ENCODE data around the gene SCYGR4.

The SCYGR4 gene

DNA sequence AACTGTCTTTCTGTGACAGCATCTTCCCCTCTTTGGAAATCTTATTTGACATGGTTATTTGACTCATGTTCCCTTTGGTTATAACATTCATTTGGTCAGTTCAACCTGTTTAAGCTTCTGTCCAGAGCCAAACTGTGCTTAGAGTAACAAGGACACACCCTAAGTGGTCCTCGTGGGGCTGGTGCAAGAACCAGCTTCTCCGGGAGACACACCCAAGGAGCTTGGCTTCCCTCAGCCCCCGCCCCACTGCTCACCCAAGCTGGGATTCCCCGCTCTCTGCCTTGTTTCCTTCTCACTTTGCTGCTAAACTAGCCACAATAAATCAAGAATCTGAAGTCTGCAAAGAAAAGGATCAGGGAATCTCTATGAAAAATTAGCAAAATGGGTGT, 4.0 kb upstream of the SCYGR4 start:
- H3K4me3 ChIP-seq (ENCODE audit: low read depth, low read length) = no peak overlapping the region

DNA sequence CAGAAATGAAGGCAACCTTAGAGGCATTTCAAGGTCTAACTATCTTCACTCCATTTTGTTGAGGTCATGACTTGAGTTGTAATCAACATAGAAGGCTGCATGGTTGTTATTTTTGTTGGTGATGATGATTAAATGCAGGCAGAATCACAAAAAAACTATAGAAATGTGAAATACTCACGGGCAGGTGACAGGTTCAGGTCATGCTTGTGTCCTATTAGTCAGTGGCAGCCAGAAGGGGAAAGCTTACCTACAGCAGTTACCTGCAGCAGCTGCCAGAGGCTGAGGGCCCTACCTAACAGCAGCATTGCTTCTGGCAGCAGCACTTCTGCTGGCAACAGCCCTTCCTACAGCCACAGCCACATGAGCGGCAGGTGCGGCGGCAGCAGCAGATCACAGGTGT, 3.1 kb upstream of the SCYGR4 start:
- no peak overlapping the region for H3K4me3 ChIP-seq (ENCODE audit: low read depth, low read length)

DNA sequence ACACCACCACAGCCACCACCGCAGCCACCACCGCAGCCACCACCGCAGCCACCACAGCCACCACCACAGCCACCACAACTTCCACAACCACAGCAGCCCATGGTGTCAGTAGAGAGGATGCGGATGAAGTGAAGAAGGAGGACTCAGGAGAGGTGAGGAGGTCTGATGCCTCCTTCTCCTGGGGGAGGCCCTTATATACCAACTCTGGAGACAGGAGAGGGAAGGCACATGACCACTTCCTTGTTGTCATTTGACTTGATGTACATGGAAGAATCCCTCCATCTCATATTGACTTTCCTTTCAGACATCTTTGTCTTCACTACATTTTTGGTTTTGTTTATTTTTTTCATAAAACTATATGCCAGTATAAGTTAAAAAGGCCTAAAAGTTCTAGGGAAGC, 2.6 kb upstream of the SCYGR4 start, which contains the start of gene SCYGR3:
Gene SCYGR3 (minus strand): TSS at position 101 of the 400 bp plus-strand sequence. CDS start 0 bp downstream, at position 101.
- no peak within 1 kb of the TSS for H3K4me3 ChIP-seq (ENCODE audit: low read depth, low read length)

DNA sequence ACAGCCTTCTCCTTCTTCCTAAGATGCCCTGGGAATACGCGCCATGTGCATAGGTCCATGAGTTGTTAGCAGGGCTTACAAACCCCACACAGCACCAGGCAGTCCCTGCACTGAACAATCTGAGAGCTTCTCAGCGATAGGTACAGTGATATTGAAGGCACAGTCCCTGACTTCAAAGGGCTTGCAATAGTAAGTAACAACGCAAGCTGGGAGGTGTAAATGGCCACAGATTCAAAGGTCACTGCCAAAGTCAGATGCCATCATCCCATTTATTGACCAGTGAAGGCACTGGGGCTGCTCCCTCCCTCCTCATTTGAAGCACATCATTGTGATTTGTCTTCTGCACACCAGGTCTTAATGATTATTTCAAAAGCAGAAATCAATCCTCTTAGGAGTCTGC, 2.1 kb upstream of the SCYGR4 start:
- H3K4me3 ChIP-seq (ENCODE audit: low read depth, low read length) = no peak overlapping the region

DNA sequence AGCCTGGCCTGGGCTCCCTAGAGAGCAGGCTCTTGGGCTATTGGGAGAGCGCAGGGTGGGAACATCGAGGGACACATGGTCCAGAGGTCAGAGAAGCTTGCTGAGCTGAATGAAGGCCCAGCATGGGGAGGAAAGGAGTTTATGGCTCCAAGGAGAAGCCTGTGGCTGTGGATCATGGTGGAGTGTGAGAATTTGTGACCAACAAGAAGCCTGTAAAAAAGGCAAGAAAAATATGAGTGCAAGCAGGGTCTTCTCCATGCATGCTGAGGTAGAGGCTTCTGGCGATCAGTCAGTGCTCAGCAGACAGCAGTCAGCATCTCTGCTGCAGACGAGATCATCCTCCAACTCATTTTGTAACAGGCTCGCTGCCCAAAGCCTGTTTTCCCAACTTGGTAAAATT, 1.4 kb upstream of the SCYGR4 start:
- no peak overlapping the region for H3K4me3 ChIP-seq (ENCODE audit: low read depth, low read length)

DNA sequence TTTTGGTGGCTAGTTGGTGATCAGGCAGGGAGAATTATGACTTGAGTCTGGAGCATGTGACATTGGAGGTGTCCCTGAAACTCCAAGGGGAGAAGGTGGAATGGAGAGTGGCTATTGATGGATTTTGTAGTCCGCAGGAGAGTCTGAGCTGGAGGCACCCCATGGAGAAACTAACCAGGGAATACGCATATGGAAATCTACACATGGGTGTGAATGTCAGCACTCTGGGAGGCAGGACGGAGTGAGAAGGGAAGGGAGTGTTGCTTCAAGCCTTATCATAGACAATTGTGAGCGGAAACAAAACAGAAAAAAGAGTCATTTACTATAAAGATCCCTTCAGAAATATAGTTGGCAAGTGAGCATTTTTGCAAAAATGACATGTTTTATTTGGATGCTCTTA, 667 bp upstream of the SCYGR4 start:
- no peak overlapping the region for H3K4me3 ChIP-seq (ENCODE audit: low read depth, low read length)

DNA sequence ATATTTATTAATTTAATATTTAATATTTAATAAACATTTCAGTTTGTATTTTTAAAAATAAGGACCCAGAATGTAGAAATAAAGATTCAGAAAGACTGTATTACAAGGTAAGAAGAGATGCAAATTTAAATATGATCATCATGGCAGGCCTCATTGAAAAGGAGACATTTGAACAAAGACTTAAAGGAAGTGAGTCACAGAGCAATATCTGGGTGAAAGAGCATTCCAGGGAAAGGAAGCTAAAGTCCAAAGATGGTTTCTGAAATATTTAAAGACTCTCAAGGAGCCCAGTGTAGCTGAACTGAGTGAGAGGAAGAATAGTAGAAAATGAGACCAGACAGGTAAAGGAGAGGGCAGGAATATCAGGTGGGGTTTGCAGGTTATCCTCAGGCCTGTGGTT, 5.9 kb downstream of the SCYGR4 start:
- no peak overlapping the region for H3K4me3 ChIP-seq (ENCODE audit: low read depth, low read length)

DNA sequence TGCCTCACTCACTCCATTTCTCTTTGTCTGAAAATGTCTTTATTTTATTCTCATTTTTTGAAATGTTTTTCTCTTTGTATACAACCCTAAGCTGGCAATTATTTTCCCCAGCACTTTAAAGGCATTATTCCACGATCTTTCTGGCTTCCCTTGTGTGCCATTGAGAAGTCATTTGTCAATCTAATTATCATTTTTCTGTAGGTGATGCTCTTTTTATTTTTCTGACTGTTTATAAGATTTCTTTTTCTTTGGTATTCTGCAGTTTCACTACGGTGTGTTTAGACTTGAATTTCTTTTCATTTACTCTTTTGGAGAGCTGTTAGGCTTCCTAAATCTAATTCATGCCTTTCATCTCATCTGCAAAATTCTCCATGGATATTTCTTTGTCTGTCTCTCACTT, 8.1 kb downstream of the SCYGR4 start:
- H3K4me3 ChIP-seq (ENCODE audit: low read depth, low read length) = no peak overlapping the region

DNA sequence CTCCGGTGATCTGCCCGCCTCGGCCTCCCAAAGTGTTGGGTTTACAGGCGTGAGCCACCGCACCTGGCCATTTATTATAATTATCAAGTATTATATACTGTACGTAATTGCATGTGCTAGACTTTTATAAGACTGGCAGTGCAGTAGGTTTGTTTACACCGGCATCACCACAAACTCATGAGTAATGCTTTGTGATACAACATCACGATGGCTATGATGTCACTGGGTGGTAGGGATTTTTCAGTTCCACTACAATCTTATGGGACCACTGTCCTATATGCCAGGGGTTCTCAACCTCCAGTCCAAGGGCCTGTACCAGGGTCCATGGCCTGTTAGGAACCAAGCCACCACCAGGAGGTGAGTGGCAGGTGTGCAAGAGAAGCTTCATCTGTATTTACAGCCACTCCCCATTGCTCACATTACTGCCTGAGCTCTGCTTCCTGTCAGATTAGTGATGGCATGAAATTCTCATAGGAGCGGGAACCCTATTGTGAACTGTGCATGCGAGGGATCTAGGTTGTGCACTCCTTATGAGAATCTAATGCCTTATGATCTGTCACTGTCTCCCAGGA, 9.4 kb downstream of the SCYGR4 start:
- H3K4me3 ChIP-seq (ENCODE audit: low read depth, low read length) = no peak overlapping the region

DNA sequence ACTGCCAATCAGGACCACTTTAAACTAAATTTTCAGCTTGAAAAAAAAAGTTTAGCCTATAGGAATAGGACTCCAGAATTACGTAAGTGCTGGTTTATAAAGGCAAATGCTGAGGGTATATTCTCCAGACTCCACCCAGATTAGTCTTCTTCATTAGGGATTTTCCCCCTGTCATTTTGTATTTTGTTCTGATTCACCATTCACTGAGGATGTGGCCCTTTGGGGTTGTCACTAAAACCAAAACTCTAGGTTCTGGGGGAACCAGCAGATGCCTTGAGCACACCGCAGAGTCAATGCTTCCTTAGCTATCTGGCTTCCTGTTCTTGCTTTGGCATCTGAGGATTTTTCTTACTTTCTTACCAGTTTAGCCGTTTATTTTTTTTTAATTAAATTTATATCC, 10.5 kb downstream of the SCYGR4 start:
- no peak overlapping the region for H3K4me3 ChIP-seq (ENCODE audit: low read depth, low read length)

DNA sequence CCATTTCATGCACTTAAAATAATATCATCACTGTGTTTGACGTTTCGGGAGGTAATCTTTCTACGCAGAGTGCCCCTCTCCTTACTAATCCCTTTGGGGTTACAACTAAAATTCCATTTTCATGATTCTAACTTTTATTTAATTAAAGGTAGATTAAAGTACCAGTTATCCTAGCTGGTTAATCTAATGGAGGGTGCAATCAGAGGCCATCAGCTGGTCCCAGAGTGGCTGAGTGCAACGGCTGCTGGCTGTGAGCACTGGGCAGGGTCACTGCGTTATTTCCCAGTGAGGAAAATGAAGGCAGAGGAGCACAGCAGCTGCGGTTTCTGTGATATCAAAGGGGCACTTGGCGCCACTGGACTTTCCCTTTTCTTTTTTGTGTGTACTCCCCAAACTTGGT, 12.1 kb downstream of the SCYGR4 start:
- no peak overlapping the region for H3K4me3 ChIP-seq (ENCODE audit: low read depth, low read length)

DNA sequence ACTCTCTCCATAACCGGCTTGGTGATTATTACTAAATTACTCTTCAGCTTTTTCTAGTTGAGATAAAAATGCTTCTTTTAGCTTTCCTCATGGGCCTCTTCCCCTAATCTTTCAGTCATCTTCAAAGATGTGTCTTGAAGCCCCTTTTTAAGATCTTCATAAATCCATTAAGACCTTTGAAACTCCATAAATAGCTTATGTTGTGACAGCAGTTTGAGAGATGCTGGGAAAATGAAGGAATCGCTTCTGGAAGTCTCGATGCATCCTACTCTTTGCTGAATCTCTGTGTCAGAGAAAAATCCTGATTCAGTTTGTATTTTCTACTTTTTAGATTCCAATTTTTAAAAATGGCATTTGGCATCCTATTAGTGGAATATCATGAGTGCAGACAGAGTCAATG, 13.0 kb downstream of the SCYGR4 start:
- H3K4me3 ChIP-seq (ENCODE audit: low read depth, low read length) = no peak overlapping the region

DNA sequence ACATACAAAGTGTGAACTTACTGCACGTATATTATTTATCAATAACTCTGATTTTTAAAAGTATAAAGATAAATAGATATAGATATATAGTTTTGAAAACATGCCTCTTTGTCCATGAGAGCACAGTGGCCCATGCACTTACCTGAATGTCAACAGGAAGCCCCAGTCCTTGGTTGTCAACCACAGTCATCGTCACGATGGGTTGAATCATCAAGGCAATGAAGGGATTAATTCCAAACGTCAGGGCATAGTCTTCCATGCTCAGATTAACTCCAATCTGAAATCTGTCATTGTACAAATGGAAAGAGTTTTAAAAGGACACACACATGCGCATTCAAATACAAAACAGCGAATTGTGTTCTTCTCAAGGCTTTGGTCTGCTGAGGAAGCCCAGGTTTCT, 15.5 kb downstream of the SCYGR4 start:
- no peak overlapping the region for H3K4me3 ChIP-seq (ENCODE audit: low read depth, low read length)

DNA sequence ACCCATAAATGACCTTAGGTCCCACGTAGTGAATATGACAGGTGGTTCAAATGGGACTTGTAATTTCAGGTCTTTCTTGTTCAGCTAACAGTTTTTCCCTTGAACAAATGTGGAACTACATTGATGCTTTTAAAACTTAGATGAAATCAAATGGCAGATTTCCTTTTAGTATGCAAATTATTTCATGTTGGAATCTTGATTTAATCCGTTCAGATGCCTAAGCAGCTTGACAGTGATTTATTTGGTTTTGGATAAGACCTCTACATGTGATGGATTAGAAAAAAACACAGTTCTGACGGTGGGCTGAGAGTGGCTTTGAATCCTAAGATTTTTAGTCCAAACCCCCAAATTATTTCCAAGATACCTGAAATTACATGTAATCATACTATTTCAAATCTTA, 16.9 kb downstream of the SCYGR4 start:
- H3K4me3 ChIP-seq (ENCODE audit: low read depth, low read length) = no peak overlapping the region

DNA sequence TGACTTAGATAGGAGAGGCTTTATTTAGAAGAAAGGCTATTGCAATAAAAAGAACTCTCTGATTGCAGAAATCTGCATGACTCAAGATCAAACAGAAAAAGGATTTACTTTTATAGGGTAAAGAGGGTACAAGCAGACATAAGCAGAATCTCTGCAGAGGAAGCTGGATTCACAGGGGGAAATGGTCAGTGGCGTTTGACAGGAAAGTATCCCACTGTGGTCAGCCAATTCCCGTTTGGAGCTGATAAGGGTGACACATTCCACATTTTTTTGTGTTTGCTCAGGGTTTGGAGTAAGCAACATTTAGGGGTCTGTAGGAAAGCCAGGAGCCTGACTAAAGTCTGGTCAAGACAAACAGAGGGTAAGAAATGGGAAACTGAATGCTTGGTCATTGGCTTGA, 25.4 kb downstream of the SCYGR4 start:
- H3K4me3 ChIP-seq (ENCODE audit: low read depth, low read length) = no peak overlapping the region

DNA sequence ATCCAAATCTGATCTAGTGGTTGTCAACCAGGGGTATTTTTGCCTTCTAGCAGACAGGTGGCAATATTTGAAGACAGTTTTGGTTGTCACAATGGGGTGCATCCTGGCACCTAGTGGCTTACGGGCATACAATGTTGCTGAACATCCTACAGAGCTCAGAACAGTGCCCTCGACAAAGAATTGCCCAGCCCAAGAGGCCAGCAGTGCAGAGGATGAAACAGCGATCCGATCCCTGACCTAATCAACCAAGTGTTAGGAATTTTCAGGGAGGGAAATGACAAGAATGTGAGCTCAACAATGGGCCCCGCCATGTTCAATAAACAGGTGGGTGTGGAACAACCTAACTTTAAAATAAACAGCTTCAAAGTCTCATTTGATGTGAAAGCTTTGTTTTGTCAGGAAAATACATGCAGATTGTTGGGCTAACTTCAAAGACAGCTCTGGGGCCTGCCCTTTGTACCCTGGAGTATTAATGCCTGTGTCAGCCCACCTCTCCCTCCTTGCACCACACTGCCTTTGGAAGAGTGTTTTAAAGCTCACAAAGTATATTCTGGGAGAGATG, 26.8 kb downstream of the SCYGR4 start:
- no peak overlapping the region for H3K4me3 ChIP-seq (ENCODE audit: low read depth, low read length)

DNA sequence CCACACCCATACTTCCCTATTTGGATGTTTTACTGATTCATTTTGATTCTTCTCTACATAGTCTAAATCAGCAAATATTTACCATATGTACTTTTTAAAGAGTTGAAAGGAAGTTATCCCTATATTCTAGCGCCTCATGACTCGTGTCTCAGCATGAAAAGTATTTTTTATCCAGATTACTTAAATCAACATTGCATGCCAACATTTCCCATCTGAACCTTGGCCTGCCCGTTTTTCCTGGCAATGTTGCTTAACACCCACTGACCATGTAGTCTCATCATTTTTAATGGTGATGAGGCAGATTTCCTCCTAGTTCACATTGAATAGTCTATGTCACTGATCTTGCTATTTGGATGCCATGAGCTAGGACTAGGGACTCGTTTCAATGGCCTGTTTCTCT, 36.1 kb downstream of the SCYGR4 start:
- H3K4me3 ChIP-seq (ENCODE audit: low read depth, low read length) = no peak overlapping the region

DNA sequence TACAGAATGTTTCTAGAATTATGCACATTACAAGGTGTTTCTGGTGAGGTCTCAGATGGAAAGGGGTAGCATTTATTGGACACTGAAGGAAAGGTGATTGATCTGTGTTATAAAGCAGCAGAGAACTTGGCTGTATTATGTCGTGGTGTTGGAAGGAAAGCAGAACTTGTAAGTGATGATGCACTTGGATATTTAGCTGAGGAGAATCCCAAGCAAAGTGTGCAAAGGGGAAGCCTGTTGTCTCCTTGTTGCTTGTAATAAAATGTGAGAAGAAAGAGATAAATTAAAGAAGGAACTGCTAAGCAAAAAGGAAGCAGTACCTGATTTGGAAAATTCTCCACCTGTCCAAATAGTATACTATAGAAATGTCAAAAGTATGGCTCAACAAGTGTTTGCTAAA, 37.1 kb downstream of the SCYGR4 start:
- no peak overlapping the region for H3K4me3 ChIP-seq (ENCODE audit: low read depth, low read length)

DNA sequence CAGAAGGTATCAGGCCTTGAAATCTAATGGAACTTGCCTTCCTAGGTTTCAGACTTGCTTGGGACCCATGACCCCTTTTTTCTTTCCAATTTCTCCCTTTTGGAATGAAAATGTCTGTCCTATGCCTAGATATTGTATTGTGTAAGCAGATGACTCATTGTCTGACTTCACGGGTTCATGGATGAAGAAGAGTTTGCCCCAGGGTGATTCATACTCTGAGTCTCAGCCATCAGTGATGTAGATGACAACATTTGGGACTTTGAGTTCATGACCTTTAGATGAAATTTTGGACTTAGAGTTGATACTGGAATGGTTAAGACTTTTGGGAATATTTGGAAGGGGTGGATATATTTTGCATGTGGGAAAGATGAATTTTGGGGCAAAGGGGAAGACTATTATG, 38.2 kb downstream of the SCYGR4 start:
- no peak overlapping the region for H3K4me3 ChIP-seq (ENCODE audit: low read depth, low read length)

DNA sequence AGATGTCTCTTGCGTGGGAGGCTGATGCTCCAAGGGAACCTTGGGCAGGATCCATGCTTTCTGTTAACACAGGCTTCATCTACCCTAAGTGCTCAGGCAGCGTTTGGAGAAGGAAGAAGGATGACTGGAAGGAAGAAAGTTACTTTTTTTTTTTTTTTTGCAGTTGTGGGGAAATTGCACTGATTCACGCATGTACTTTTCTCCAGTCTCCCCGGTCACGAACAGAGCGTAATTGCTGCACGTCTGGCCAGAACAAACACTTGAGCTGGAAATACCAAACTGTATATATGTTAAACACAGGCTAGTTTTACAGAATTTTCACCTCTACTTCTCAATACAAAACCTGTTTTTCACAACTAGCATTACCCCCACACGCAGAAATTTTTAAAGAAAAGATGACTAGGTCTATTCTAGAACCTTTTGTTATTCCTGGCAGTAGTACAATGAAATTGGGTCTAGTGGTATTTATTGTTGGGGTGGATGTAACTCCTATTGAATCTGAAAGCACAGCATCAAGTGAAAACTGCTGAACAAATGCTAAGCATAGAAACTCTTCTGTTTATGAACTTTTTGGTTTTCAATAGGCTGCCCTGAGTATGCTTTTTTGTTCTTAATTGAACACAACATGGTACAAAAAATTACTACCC, 40.0 kb downstream of the SCYGR4 start:
- H3K4me3 ChIP-seq (ENCODE audit: low read depth, low read length) = no peak overlapping the region

DNA sequence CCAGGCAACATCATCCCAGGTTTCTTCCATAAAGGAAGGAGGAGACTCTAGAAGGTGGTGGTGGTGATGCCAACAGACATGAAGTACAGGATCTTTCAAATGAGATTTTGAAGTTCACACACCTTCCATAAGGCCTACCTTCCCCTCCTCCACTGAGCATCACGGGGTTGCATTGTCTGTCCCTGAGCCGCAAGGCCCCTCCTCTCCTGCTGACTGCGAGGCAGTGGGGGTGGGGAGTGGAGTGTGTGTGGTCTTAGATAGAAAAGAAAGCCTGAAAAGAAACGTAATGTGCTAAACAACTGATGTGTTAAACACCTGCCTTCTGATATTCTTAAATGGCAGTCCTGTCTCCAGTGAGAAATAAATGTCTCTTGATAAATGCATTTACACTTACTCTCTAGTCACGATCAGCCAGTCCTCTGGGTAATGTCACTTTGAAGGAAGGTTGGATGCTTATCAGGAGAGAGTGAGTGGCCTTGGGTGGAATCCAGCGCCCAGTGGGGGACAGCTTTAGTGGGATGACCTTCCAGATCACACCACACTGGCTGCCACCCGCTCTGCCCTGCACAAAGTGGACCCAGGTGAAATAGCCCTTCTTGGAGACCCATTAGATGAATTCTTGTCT, 43.8 kb downstream of the SCYGR4 start:
- no peak overlapping the region for H3K4me3 ChIP-seq (ENCODE audit: low read depth, low read length)

DNA sequence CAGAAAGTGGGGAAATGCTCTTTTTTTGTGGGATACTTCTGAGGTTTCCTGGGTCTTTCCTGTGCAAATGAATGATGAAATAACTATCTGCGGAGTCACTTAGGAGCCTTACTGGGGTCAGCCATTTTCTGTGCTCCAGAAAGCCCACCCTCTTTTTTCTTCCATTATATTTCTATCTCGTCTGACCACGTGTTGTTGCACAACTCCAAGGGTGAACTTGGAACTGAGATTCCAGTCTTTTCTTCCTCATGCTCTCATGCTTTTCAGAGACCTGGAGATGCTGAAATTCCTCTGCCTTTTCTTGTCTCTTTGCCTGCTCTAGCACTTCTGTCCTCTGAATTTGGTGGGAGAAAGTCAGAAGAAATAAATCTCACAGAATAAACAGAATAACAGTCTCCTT, 44.5 kb downstream of the SCYGR4 start:
- no peak overlapping the region for H3K4me3 ChIP-seq (ENCODE audit: low read depth, low read length)
